HT1080 (cell line): ENCODE measurements around the gene GSTA1. TPM values are rescaled to one million over a fixed set of nuclear protein-coding genes. Genes with fewer than 3 reads are reported as not detected.
A peak's percentile ranks its signal among the peaks of the same experiment; 100 is the strongest.
"Not testable (repeated sequence)": the region's sequence is repeated elsewhere in the genome, so short reads cannot be mapped to it uniquely, and the experiment has no call there.

Experiments used
- DNase-seq: peaks from one replicate; pipeline ENCODE4 v3.0.0-alpha.2; 2015; ENCODE audit warnings: low read depth
- polyA plus RNA-seq, 2 experiments: library from polyadenylated mRNA; depleted of rRNA; stranded (reverse); fragments of >200 nt; gene quantifications; 2 replicates each; pipeline ENCODE4 v1.2.3, GENCODE V29; 2015
- total RNA-seq: library from RNA; depleted of rRNA; stranded (reverse); fragments of >200 nt; shearing (Covaris generic); gene quantifications from 2 replicates; pipeline ENCODE4 v1.2.3, GENCODE V29; 2014; rRNA removed

GSTA1 gene
- total RNA-seq, result not detected in 2 replicates
- polyA plus RNA-seq (2015; cell fraction: cytosol; rRNA removed), result not detected in 2 replicates
- not detected in 2 replicates for polyA plus RNA-seq (2015; cell fraction: nucleus; rRNA removed)

GRCh38 chr6:52803668-52804255 is at the start of gene GSTA1:
GSTA1 (minus strand) TSS chr6:52803816; CDS start chr6:52799267, 4,549 bp downstream.
- not testable (repeated sequence) for DNase-seq

DNA sequence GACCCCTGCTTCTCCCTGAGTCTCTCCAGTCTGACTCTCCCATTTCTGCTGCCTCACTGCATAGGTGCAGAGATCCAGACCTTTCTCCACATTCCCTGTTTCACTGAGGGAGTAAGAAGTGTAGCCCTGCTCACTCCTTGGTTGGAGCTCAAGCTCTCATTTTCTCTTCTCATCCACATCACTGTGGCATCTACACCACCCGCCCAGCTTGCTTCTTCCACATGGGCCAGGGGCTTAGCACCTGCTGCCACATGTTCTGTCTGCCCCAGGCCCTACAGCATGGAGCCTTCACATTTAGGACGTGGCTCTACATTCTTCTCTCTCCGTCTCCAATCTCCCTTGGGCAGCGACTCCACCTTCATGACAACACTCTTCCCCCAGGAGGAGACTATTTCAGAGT is 45.5 kb upstream of the GSTA1 start:
- DNase-seq, result no peak

DNA sequence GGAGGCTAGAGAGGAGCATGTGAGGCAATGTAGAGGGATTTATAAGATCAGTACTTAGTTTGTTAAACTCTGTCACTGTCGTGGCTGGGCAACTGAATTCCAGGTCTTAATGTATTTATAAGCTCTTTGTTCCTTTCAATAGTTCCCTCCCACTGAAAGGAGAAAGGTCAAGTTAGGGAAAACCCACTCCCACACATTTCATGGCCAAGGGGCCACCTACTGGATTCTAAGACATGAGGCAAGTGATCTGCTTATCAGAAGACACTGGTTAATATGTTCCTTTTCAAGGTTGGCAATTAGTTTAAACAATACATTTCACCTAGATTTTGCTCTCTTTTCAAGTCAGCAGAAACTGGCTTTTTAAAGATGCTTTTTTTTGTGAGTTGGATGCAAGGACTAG is 42.4 kb upstream of the GSTA1 start:
- no peak for DNase-seq

GRCh38 chr6:52843605-52844004 is 40.0 kb upstream of the GSTA1 start:
- no peak for DNase-seq

DNA sequence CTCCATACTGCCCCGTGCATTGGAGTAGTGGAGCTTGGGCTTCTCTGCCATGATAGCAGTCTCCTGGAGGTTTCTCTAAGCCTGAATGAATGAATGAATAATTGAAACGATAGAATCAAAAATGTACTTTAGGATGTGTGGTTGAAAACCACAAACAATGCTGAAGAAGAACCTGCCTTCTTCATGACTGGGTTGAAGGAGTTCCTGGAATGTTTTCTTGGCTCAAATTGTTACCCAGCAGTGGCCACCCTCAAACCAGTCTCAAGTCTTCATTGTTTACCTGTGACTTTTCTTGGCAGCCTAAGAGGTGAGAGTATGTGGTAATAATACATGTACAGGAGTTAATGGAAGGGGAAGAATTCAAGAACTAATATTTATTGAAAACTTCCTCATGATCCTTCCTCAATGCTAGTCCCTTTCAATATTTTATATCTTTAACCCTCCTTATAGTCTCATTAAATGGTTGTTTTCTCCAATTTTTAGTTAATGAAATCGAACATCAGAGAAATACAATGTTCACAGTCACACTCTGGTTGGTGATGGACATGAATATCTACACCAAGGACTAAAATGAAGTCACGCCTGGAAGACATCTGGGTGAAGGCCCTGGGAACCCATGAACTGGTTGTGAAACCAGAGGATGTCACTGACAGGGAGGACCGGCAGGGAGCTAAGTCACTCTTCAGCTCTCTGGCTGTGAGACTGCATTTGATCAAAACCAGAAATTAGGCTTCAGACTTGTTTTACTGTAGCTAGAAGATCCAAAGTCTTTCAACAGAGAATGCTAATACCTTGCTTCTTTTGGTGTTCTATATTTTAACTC is 37.4 kb upstream of the GSTA1 start, which contains the start of gene GSTA5:
Gene GSTA5 (minus strand): TSS at position 51 of the 823 bp plus-strand sequence.
- DNase-seq, result no peak

DNA sequence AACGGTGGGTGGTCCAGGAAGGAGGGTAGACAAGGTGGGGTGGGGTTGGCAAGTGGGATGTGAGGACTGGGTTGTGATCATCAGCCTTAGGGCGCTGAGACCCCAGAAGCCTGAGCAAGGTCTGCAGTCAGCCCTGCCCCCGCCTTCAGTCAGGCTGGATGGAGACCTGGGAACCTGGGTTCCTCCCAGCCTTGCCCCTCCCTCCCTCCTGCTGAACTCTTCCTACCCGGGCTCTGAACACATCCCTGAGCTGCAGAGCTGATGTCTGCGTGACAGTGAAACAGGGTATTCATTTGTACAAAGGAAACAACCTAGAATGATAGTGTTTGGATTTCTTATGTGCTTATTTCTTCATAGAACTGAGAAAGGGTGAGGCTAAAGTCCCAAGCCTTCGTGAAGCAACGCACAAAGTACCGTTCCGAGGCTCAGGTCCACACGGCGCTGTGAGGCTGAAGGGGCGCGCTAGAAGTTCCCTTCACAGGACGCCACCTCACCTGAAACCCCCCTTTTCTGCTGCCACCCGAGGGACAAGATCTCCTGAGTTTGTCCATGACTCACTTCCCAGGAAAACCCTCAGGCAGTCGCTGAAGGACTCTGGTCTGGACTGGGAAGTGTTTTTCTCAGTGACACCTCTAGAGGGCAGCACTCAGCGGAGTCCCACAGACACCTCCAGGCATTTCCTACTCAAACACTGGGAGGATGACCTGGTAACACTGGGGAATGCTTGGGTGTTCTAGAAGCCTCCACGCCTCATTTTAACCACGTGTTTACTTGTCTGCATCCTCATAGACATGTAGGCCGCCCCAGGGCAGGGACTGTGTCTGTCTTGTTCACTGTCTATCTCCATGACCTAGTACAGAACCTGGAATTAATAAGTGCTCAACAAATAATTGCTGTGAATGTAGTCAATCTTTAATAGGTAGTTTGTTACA is 35.8 kb upstream of the GSTA1 start:
- peak; percentile 78 for DNase-seq

- DNase-seq, result no peak
These were observed 30.9 kb upstream of the GSTA1 start for GRCh38 chr6:52834481-52834880.

DNA sequence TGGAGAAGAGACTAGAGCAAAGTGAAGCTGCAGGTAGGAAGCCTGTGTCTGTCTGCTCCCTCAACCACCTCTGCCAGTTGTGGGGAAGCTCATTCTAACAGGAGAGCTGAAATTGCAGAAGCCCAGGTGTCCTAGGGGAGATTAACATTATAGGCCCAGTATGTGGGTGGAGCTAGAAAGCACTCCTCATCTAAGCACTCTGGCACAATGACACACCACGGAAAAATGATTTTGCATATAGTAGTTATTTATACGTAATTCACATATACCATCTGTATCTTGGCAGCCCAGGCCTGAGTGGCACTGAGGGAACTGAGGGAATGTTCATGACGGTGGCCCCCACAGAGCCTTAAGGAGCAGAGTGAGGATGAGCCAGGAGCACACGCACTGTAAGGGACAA is 27.3 kb upstream of the GSTA1 start:
- DNase-seq, result not testable (repeated sequence)

DNA sequence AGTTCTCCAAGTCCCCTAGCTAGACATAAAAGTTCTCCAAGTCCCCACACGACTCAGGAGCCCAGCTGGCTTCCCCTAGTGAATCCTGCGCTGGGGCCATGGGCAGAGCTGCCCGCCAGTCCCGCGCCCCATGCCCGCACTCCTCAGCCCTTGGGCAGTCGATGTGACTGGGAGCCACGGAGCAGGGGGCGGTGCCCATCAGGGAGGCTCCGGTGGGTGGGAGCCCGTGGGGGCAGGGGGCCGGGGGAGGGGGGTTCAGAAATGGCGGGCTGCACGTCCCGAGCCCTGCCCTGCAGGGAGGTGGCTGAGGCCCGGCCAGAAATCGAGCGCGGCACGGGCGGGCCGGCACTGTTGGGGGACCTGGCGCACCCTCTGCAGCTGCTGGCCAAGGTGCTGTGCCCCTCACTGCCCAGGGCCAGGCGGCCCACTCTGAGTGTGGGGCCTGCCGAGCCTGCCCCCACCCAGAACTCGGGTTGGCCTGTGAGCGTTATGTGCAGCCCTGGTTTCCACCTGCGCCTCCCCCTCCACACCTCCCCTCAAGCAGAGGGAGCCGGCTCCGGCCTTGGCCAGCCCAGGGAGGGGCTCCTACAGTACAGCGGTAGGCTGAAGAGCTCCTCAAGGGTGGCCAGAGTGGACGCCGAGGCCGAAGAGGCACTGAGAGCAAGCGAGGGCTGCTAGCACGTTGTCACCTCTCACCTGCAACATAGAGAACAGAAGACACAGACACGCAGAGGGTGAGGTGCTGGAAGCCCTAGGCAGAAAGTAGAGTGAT is 25.6 kb upstream of the GSTA1 start:
- DNase-seq, result no peak

- DNase-seq, result not testable (repeated sequence)
These were observed 25.0 kb upstream of the GSTA1 start for GRCh38 chr6:52828621-52829020.

DNA sequence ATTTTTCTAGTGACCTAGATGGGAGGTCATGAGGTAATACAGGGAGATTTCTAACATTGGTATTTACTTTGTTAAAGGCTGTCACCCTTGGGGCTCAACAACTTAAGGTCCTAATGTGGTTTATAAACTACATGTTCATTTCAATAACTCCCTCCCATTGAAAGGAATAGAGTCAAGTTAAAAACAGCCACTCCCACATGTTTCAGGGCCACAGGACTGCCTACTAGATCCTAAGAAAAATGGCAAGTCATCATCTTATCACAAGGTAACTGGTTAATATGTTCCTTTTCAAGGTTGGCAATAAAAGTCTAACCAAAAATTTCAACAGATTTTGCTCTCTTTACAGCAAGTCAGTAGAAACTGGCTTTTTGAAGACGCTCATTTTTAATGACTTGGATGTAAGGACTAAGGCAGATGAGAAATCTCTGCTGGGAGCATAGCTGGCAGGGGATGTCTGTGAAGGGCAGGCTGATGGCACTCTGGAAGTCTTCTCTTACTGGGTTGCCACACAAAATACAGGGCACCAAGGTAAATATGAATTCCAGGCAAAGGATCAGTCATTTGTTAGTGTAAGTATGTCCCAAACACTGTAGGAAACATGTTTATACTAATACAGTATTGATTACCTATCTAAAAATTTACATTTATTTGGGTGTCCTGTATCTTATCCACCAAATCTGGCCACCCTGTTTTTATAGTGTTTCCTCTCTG is 23.6 kb upstream of the GSTA1 start:
- DNase-seq, result not testable (repeated sequence)

DNA sequence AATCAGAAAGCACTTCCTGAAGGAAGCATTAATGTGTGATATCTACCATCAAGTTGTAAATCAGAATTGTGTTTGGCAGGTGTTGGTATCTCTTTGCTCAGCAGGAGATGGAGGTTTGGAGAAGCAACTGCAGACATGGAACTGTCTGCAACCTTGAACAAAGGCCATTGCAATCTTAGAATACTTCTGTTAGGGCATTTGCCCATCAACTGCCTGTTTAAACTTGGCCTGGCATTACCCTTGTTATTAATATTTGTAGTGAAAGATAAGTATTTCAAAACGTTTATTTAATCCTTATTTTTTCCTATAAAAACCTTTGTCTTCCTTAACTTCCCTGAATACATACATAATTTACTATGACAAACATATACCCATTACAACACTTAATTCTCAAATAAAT is 22.9 kb upstream of the GSTA1 start:
- DNase-seq, result no peak

DNA sequence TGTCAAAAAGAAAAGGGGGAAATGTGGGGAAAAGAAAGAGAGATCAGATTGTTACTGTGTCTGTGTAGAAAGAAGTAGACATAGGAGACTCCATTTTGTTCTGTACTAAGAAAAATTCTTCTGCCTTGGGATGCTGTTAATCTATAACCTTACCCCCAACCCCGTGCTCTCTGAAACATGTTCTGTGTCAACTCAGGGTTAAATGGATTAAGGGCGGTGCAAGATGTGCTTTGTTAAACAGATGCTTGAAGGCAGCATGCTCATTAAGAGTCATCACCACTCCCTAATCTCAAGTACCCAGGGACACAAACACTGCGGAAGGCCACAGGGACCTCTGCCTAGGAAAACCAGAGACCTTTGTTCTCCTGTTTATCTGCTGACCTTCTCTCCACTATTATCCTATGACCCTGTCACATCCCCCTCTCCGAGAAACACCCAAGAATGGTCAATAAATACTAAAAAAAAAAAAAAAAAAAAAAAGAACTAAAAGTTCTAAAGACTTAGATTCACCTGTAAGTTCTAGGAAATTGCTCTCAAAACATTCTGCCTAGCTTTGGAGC is 22.4 kb upstream of the GSTA1 start:
- DNase-seq, result not testable (repeated sequence)

GRCh38 chr6:52825270-52825793 is 21.7 kb upstream of the GSTA1 start:
- not testable (repeated sequence) for DNase-seq

DNA sequence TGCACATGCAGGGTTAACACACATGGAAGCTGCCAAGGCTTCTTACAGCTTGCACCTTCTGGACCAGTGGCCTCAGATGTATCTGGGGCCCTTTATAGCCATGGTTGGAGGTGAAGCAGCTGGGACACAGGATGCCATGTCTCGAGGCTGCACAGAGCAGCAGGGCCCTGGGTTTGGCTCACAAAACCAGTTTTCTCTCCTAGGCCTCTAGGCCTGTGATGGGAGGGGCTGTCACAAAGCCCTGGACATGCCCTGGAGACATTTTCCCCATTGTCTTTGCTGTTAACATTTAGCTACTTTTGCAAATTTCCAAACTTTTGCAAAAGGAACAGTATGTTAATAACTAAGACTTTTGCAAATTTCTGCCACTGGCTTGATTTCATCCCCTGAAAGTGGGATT is 18.2 kb upstream of the GSTA1 start:
- DNase-seq, result no peak

DNA sequence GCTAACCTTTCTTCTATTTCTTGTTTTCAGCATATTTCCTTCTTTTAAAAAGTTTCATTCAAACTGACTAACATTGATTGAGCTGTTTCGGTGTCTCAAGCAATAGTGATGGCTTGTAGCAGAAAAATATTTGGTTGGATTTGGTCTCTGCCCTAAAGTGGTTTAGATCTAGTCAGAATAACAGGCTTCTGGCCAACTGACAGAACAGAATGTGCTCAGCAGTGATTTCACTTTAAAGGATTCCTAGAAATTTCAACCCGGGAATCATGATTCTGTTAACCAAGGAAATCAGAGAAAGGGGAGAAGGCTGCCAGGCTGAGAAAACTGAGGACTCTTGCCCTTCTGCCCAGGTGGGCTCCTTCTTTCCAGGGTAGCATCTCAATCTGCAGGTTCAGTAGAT is 16.6 kb upstream of the GSTA1 start:
- no peak for DNase-seq

DNA sequence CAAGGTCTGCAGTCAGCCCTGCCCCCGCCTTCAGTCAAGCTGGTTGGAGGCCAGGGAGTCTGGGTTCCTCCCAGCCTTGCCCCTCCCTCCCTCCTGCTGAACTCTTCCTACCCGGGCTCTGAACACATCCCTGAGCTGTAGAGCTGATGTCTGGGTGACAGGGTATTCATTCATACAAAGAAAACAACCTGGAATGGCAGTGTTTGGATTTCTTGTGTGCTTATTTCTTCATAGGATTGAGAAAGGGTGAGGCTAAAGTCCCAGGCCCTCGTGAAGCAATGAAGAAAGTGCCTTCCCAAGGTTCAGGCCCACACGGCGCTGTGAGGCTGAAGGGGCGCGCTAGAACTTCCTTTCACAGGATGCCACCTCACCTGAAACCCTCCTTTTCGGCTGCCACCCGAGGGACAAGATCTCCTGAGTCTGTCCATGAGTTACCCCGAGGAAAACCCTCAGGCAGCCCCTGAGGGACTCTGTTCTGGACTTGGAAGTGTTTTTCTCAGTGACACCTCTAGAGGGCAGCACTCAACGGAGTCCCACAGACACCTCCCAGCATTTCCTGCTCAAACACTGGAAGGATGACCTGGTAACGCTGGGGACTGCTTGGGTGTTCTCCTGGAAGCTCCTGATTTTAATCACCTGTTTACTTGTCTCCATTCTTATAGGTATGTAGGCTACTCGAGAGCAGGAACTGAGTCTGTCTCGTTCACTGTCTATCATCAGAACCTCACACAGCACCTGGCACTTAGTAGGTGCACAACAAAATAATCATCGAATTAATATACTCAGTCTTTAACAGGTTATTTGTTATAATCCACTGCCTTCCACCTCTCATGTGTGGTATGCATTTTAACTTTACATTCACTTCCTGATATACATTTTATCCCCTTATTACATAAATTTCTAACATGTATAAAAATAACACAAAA is 11.8 kb upstream of the GSTA1 start:
- DNase-seq, result peak; percentile 47

- DNase-seq, result not testable (repeated sequence)
These were observed 10.9 kb upstream of the GSTA1 start for GRCh38 chr6:52814545-52814944.
